Measurements from ENCODE around the gene STK16.

STK16 gene

GRCh38 chr2:219245899-219246230 is 586 bp downstream of the STK16 start:
- no peaks in the 10 kb centered on the region for H3K27me3 ChIP-seq (ENCODE audit: insufficient read depth, low read length, poor library complexity, severe bottlenecking)
- TF ChIP-seq, protein P1, sequence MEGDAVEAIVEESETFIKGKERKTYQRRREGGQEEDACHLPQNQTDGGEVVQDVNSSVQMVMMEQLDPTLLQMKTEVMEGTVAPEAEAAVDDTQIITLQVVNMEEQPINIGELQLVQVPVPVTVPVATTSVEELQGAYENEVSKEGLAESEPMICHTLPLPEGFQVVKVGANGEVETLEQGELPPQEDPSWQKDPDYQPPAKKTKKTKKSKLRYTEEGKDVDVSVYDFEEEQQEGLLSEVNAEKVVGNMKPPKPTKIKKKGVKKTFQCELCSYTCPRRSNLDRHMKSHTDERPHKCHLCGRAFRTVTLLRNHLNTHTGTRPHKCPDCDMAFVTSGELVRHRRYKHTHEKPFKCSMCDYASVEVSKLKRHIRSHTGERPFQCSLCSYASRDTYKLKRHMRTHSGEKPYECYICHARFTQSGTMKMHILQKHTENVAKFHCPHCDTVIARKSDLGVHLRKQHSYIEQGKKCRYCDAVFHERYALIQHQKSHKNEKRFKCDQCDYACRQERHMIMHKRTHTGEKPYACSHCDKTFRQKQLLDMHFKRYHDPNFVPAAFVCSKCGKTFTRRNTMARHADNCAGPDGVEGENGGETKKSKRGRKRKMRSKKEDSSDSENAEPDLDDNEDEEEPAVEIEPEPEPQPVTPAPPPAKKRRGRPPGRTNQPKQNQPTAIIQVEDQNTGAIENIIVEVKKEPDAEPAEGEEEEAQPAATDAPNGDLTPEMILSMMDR (conservative IDR thresholded peaks at IDR 0.05; ENCODE audit: low read length), result no peak
- no peak for TF ChIP-seq EZH2phosphoT487 (IDR thresholded peaks at IDR 0.05; ENCODE audit: borderline replicate concordance)
- H3K4me1 ChIP-seq (ENCODE audit: insufficient read depth, low read length, poor library complexity, severe bottlenecking), result peaks cover 55% of the 10 kb centered on the region

DNA sequence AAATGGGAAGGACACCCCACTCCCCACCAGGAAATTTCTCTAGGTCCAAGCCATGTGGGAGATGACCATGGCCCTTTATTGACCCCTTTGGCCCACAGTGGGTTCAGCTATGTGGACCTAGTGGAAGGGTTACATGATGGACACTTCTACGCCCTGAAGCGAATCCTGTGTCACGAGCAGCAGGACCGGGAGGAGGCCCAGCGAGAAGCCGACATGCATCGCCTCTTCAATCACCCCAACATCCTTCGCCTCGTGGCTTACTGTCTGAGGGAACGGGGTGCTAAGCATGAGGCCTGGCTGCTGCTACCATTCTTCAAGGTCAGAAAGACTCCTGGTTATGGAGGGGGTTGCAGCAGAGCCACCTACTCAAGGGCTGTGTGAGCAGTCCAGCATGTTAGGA is 1.3 kb downstream of the STK16 start:
- peaks cover 27% of the 10 kb centered on the region for H4K20me1 ChIP-seq (ENCODE audit: insufficient read depth, low read length, poor library complexity, severe bottlenecking)
- TF ChIP-seq, protein P1 (conservative IDR thresholded peaks at IDR 0.05; ENCODE audit: low read length), result no peak
- TF ChIP-seq EZH2phosphoT487 (IDR thresholded peaks at IDR 0.05; ENCODE audit: borderline replicate concordance), result no peak
- H3K36me3 ChIP-seq (ENCODE audit: insufficient read depth, low read length), result no peaks in the 10 kb centered on the region
- H3K4me3 ChIP-seq (ENCODE audit: low read length, poor library complexity, severe bottlenecking), result peak overlapping the region; percentile 95
- H2AFZ ChIP-seq (ENCODE audit: low read length), result no peak overlapping the region
- no peak overlapping the region for H3K9ac ChIP-seq (ENCODE audit: low read depth, low read length, poor library complexity, severe bottlenecking)
- peaks cover 2% of the 10 kb centered on the region for H3K27me3 ChIP-seq (ENCODE audit: insufficient read depth, low read length, poor library complexity, severe bottlenecking)
- H3K4me1 ChIP-seq (ENCODE audit: insufficient read depth, low read length, poor library complexity, severe bottlenecking), result peaks cover 55% of the 10 kb centered on the region
- no peaks in the 10 kb centered on the region for H3K9me3 ChIP-seq (ENCODE audit: insufficient read depth, low read depth, low read length)
- H3K4me2 ChIP-seq (ENCODE audit: low read depth, low read length, poor library complexity, severe bottlenecking), result peak overlapping the region; percentile 78
- H3F3A ChIP-seq (ENCODE audit: low read depth), result no peaks in the 10 kb centered on the region
- H3K9me2 ChIP-seq (replicated peaks; ENCODE audit: low read depth, low read length), result no peaks in the 10 kb centered on the region
- H3K79me2 ChIP-seq (ENCODE audit: insufficient read depth, low read length), result peaks cover 15% of the 10 kb centered on the region

More at GRCh38 chr2:219245899-219246230, 586 bp downstream of the STK16 start:
- Histone ChIP-seq H3K9ac (ENCODE audit: low read depth, low read length, poor library complexity, severe bottlenecking) (peak overlapping the region; percentile 91), H3K79me2 (ENCODE audit: insufficient read depth, low read length) (peaks cover 15% of the 10 kb centered on the region), H3F3A (ENCODE audit: low read depth) (no peaks in the 10 kb centered on the region), H3K36me3 (ENCODE audit: insufficient read depth, low read length) (no peaks in the 10 kb centered on the region), H3K9me2 (replicated peaks; ENCODE audit: low read depth, low read length) (no peaks in the 10 kb centered on the region), H3K9me3 (ENCODE audit: insufficient read depth, low read depth, low read length) (no peaks in the 10 kb centered on the region), H4K20me1 (ENCODE audit: insufficient read depth, low read length, poor library complexity, severe bottlenecking) (peaks cover 27% of the 10 kb centered on the region), H3K4me3 (ENCODE audit: low read length, poor library complexity, severe bottlenecking) (peak overlapping the region; percentile 95), H3K4me2 (ENCODE audit: low read depth, low read length, poor library complexity, severe bottlenecking) (peak overlapping the region; percentile 78), H2AFZ (ENCODE audit: low read length) (no peak overlapping the region)

- peaks cover 27% of the 10 kb centered on the region for H4K20me1 ChIP-seq (ENCODE audit: insufficient read depth, low read length, poor library complexity, severe bottlenecking)
- H3K4me2 ChIP-seq (ENCODE audit: low read depth, low read length, poor library complexity, severe bottlenecking), result peak overlapping the region; percentile 78
- H3K27me3 ChIP-seq (ENCODE audit: insufficient read depth, low read length, poor library complexity, severe bottlenecking), result peaks cover 15% of the 10 kb centered on the region
- H3K4me3 ChIP-seq (ENCODE audit: low read length, poor library complexity, severe bottlenecking), result peak overlapping the region; percentile 95
- H3K4me1 ChIP-seq (ENCODE audit: insufficient read depth, low read length, poor library complexity, severe bottlenecking), result peaks cover 66% of the 10 kb centered on the region
- TF ChIP-seq, protein P1 (conservative IDR thresholded peaks at IDR 0.05; ENCODE audit: low read length), result peak; percentile 13; the same call in 1 of the 2 replicates
- TF ChIP-seq EZH2phosphoT487 (IDR thresholded peaks at IDR 0.05; ENCODE audit: borderline replicate concordance), result peak; percentile 91
- H3K9me2 ChIP-seq (replicated peaks; ENCODE audit: low read depth, low read length), result no peaks in the 10 kb centered on the region
- H2AFZ ChIP-seq (ENCODE audit: low read length), result no peak overlapping the region
- no peaks in the 10 kb centered on the region for H3K9me3 ChIP-seq (ENCODE audit: insufficient read depth, low read depth, low read length)
- H3K9ac ChIP-seq (ENCODE audit: low read depth, low read length, poor library complexity, severe bottlenecking), result no peak overlapping the region
- H3F3A ChIP-seq (ENCODE audit: low read depth), result no peaks in the 10 kb centered on the region
- peaks cover 15% of the 10 kb centered on the region for H3K79me2 ChIP-seq (ENCODE audit: insufficient read depth, low read length)
- no peaks in the 10 kb centered on the region for H3K36me3 ChIP-seq (ENCODE audit: insufficient read depth, low read length)
Measured at GRCh38 chr2:219247678-219248642, 2.7 kb downstream of the STK16 start.

Data from Loucy (cell line).